H9 (cell line): ENCODE data around the gene PLCH2. TPM values are rescaled to one million over a fixed set of nuclear protein-coding genes. Genes with fewer than 3 reads are reported as not detected.
A peak's percentile ranks its signal among the peaks of the same experiment; 100 is the strongest.

Experiments used
- DNase-seq: peaks from one replicate; pipeline ENCODE4 v3.0.0-alpha.2; 2017
- H2AFZ ChIP-seq: one replicate; pipeline ENCODE4 v1.6.1; 2013; ENCODE audit warnings: mild to moderate bottlenecking, low read length, control low read depth, moderate library complexity
- H2AK5ac ChIP-seq: 2 replicates; pipeline ENCODE4 v1.6.1; 2013; ENCODE audit warnings: low read length, control low read depth, mixed read lengths; ENCODE audit not compliant: insufficient read length
- H2BK120ac ChIP-seq: one replicate; pipeline ENCODE4 v1.6.1; 2013; ENCODE audit warnings: low read depth, mild to moderate bottlenecking, low read length, control low read depth, inconsistent platforms; ENCODE audit not compliant: poor library complexity, severe bottlenecking
- H2BK12ac ChIP-seq: 2 replicates; pipeline ENCODE4 v1.6.1; 2013; ENCODE audit warnings: low read length, control low read depth, mixed read lengths, low read depth; ENCODE audit not compliant: insufficient read length
- H2BK15ac ChIP-seq: 2 replicates; pipeline ENCODE4 v1.6.1; 2013; ENCODE audit warnings: low read depth, low read length, control low read depth
- H2BK20ac ChIP-seq: one replicate; pipeline ENCODE4 v1.6.1; 2013; ENCODE audit warnings: low read depth, mild to moderate bottlenecking, low read length, control low read depth, inconsistent platforms; ENCODE audit not compliant: poor library complexity, severe bottlenecking
- H2BK5ac ChIP-seq: 2 replicates; pipeline ENCODE4 v1.6.1; 2013; ENCODE audit warnings: low read length, control low read depth, mixed read lengths; ENCODE audit not compliant: insufficient read length
- H3K14ac ChIP-seq: 2 replicates; pipeline ENCODE4 v1.6.1; 2013; ENCODE audit warnings: low read length, control low read depth; ENCODE audit not compliant: insufficient read depth
- H3K18ac ChIP-seq: 2 replicates; pipeline ENCODE4 v1.6.1; 2013; ENCODE audit warnings: low read depth, mild to moderate bottlenecking, mixed read lengths, low read length, control low read depth; ENCODE audit not compliant: insufficient read length
- H3K23ac ChIP-seq: 2 replicates; pipeline ENCODE4 v1.6.1; 2013; ENCODE audit warnings: low read length, control low read depth, mixed read lengths, low read depth; ENCODE audit not compliant: insufficient read length
- H3K23me2 ChIP-seq: 2 replicates; pipeline ENCODE4 v1.6.1; 2013; ENCODE audit warnings: low read depth, mild to moderate bottlenecking, mixed read lengths, low read length, control low read depth; ENCODE audit not compliant: insufficient read length, poor library complexity, severe bottlenecking
- H3K27ac ChIP-seq: 2 replicates; pipeline ENCODE4 v1.5.1; 2013; ENCODE audit warnings: low read length, control low read depth, mixed read lengths, low read depth; ENCODE audit not compliant: insufficient read length
- H3K27me3 ChIP-seq: 2 replicates; pipeline ENCODE4 v1.6.1; 2013; ENCODE audit warnings: low read length, control low read depth, inconsistent platforms; ENCODE audit not compliant: insufficient read depth
- H3K4ac ChIP-seq: 2 replicates; pipeline ENCODE4 v1.6.1; 2013; ENCODE audit warnings: low read depth, mild to moderate bottlenecking, control low read depth, inconsistent platforms, low read length, moderate library complexity
- H3K4me1 ChIP-seq: 2 replicates; pipeline ENCODE4 v1.6.1; 2013; ENCODE audit warnings: low read length, control low read depth, inconsistent platforms; ENCODE audit not compliant: insufficient read depth
- H3K4me2 ChIP-seq: 2 replicates; pipeline ENCODE4 v1.6.1; 2013; ENCODE audit warnings: low read length, control low read depth, mixed read lengths; ENCODE audit not compliant: insufficient read length, insufficient read depth
- H3K56ac ChIP-seq: 2 replicates; pipeline ENCODE4 v1.6.1; 2013; ENCODE audit warnings: low read depth, mild to moderate bottlenecking, mixed read lengths, low read length, control low read depth; ENCODE audit not compliant: insufficient read length
- H3K79me1 ChIP-seq: 2 replicates; pipeline ENCODE4 v1.6.1; 2013; ENCODE audit warnings: low read depth, mild to moderate bottlenecking, moderate library complexity, low read length, control low read depth, inconsistent platforms; ENCODE audit not compliant: insufficient read depth, poor library complexity, severe bottlenecking
- H3K79me2 ChIP-seq: 2 replicates; pipeline ENCODE4 v1.6.1; 2013; ENCODE audit warnings: low read length, control low read depth, inconsistent platforms; ENCODE audit not compliant: insufficient read depth
- H3K9ac ChIP-seq: 2 replicates; pipeline ENCODE4 v1.6.1; 2013; ENCODE audit warnings: low read length, control low read depth, mixed read lengths; ENCODE audit not compliant: insufficient read length; ENCODE audit errors: extremely low read depth
- H3K9me3 ChIP-seq: one replicate; pipeline ENCODE4 v1.6.1; 2013; ENCODE audit warnings: low read depth, low read length, inconsistent platforms; ENCODE audit not compliant: control insufficient read depth
- H3T11ph ChIP-seq: one replicate; pipeline ENCODE4 v1.6.1; 2013; ENCODE audit warnings: mild to moderate bottlenecking, low read length, control low read depth, inconsistent platforms
- H4K20me1 ChIP-seq: one replicate; pipeline ENCODE4 v1.6.1; 2013; ENCODE audit not compliant: control insufficient read depth, insufficient read length, insufficient read depth
- H4K5ac ChIP-seq: 2 replicates; pipeline ENCODE4 v1.6.1; 2013; ENCODE audit warnings: low read depth, mild to moderate bottlenecking, mixed read lengths, low read length, control low read depth; ENCODE audit not compliant: insufficient read length
- H4K8ac ChIP-seq: replicated peaks from 2 replicates; pipeline ENCODE4 v1.6.1; 2013; ENCODE audit warnings: low read length, control low read depth, mixed read lengths, low read depth; ENCODE audit not compliant: insufficient read length
- H4K91ac ChIP-seq: 2 replicates; pipeline ENCODE4 v1.6.1; 2013; ENCODE audit warnings: low read depth, mild to moderate bottlenecking, moderate library complexity, mixed read lengths, low read length, control low read depth; ENCODE audit not compliant: insufficient read length
- H3K27ac Mint-ChIP-seq, 3 experiments: 2 replicates in 2 of 3; 3 replicates in 1 of 3; pipeline ENCODE4 v1.8.0; 2020 to 2021; ENCODE audit warnings: mixed read lengths in 3 of 3, mild to moderate bottlenecking in 1 of 3, moderate library complexity in 1 of 3
- H3K27me3 Mint-ChIP-seq: 2 replicates; pipeline ENCODE4 v1.8.0; 2021; ENCODE audit warnings: low read depth, mild to moderate bottlenecking, moderate library complexity, mixed read lengths
- H3K36me3 Mint-ChIP-seq, 3 experiments: 2 replicates in 2 of 3; 3 replicates in 1 of 3; pipeline ENCODE4 v1.8.0; 2020 to 2021; ENCODE audit warnings: low read depth in 3 of 3, mixed read lengths in 3 of 3; ENCODE audit not compliant: insufficient read depth in 1 of 3
- H3K4me1 Mint-ChIP-seq, 2 experiments: 2 replicates each; pipeline ENCODE4 v1.8.0; 2020; ENCODE audit warnings: mixed read lengths in 2 of 2
- H3K4me3 Mint-ChIP-seq, 2 experiments: 2 replicates in 1 of 2; 3 replicates in 1 of 2; pipeline ENCODE4 v1.8.0; 2020 to 2021; ENCODE audit warnings: mild to moderate bottlenecking in 2 of 2, mixed read lengths in 2 of 2, moderate library complexity in 1 of 2
- H3K9me3 Mint-ChIP-seq, 2 experiments: 2 replicates in 1 of 2; 3 replicates in 1 of 2; pipeline ENCODE4 v1.8.0; 2020; ENCODE audit warnings: mild to moderate bottlenecking in 2 of 2, mixed read lengths in 2 of 2, moderate library complexity in 1 of 2
- WGBS: extraction: QIAGEN DNeasy Blood & Tissue Kit; methylation state at CpG from one replicate; pipeline ENCODE4 v1.1.7; 2013; ENCODE audit warnings: missing lambda C conversion rate, low lambda C conversion rate, mixed read lengths; ENCODE audit not compliant: insufficient read length; ENCODE audit errors: extremely low coverage; 5-methylcytosine and 5-hydroxymethylcytosine counted together
- total RNA-seq: library from RNA; stranded (reverse); gene quantifications from 2 replicates; pipeline ENCODE4 v1.2.1, GENCODE V29; 2021
- TF ChIP-seq, protein P1 (sequence below): fragments of 200-600 bp; sonication (generic); conservative IDR thresholded peaks from 3 replicates; pipeline ENCODE4 v1.8.0; 2021; ENCODE audit warnings: antibody characterized with exemption, mild to moderate bottlenecking

Gene PLCH2
- total RNA-seq, 1 experiment from 2014 or later = 0.09 TPM

- Histone ChIP-seq H3K23me2 (no peaks in the 10 kb centered on the region), H4K8ac (no peak overlapping the region), H4K91ac (no peak overlapping the region), H4K20me1 (no peaks in the 10 kb centered on the region), H3K27me3 (no peaks in the 10 kb centered on the region), H3K4me2 (no peak overlapping the region), H3K4ac (no peak overlapping the region), H3K9ac (no peak overlapping the region), H2BK12ac (no peak overlapping the region), H3K4me1 (no peaks in the 10 kb centered on the region), H3K9me3 (no peaks in the 10 kb centered on the region), H2BK5ac (no peak overlapping the region), H2BK20ac (no peak overlapping the region), H2BK120ac (no peak overlapping the region), H3K27ac (no peak overlapping the region), H3T11ph (no peak overlapping the region), H3K79me1 (no peaks in the 10 kb centered on the region), H2BK15ac (no peak overlapping the region), H4K5ac (no peak overlapping the region), H3K23ac (no peak overlapping the region), H2AK5ac (no peak overlapping the region), H3K14ac (peak overlapping the region; percentile 66), H3K56ac (no peak overlapping the region), H2AFZ (no peak overlapping the region), H3K79me2 (no peaks in the 10 kb centered on the region), H3K18ac (no peak overlapping the region)
- no CpG with 5 or more reads among the region's 17 CpGs for WGBS
- H3K27ac Mint-ChIP-seq = no peak overlapping the region
- H3K4me1 Mint-ChIP-seq = peaks cover 0 to 14% of the 10 kb centered on the region in 2 experiments; a peak in 2 of 4 replicates
- TF ChIP-seq, protein P1, sequence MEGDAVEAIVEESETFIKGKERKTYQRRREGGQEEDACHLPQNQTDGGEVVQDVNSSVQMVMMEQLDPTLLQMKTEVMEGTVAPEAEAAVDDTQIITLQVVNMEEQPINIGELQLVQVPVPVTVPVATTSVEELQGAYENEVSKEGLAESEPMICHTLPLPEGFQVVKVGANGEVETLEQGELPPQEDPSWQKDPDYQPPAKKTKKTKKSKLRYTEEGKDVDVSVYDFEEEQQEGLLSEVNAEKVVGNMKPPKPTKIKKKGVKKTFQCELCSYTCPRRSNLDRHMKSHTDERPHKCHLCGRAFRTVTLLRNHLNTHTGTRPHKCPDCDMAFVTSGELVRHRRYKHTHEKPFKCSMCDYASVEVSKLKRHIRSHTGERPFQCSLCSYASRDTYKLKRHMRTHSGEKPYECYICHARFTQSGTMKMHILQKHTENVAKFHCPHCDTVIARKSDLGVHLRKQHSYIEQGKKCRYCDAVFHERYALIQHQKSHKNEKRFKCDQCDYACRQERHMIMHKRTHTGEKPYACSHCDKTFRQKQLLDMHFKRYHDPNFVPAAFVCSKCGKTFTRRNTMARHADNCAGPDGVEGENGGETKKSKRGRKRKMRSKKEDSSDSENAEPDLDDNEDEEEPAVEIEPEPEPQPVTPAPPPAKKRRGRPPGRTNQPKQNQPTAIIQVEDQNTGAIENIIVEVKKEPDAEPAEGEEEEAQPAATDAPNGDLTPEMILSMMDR = no peak
- no peaks in the 10 kb centered on the region for H3K9me3 Mint-ChIP-seq
- no peak for DNase-seq
- no peaks in the 10 kb centered on the region for H3K36me3 Mint-ChIP-seq
- H3K27me3 Mint-ChIP-seq = peaks cover 1% of the 10 kb centered on the region; the same call in 1 of the 2 replicates
- no peak overlapping the region for H3K4me3 Mint-ChIP-seq
These were observed 1.8 kb upstream of the PLCH2 start for GRCh38 chr1:2474104-2474844.
